Nephron progenitor cell (in vitro differentiated cells): Measurements from ENCODE around the gene SCAF1.

Experiments
- DNase-seq: peaks from one replicate; pipeline ENCODE4 v3.0.0; 2021
- H3K27ac Mint-ChIP-seq: 2 replicates; pipeline ENCODE4 v1.8.0; 2021; ENCODE audit warnings: mild to moderate bottlenecking, moderate library complexity, mixed read lengths
- H3K27me3 Mint-ChIP-seq: 2 replicates; pipeline ENCODE4 v1.8.0; 2021; ENCODE audit warnings: mild to moderate bottlenecking, low read depth, mixed read lengths; ENCODE audit not compliant: poor library complexity
- H3K36me3 Mint-ChIP-seq: 2 replicates; pipeline ENCODE4 v1.8.0; 2021; ENCODE audit warnings: low read depth, mixed read lengths
- H3K4me1 Mint-ChIP-seq: 2 replicates; pipeline ENCODE4 v1.8.0; 2021; ENCODE audit warnings: mixed read lengths
- H3K4me3 Mint-ChIP-seq: 2 replicates; pipeline ENCODE4 v1.8.0; 2021; ENCODE audit warnings: mild to moderate bottlenecking, moderate library complexity, mixed read lengths
- H3K9me3 Mint-ChIP-seq: 2 replicates; pipeline ENCODE4 v1.8.0; 2021; ENCODE audit warnings: mild to moderate bottlenecking, moderate library complexity, mixed read lengths
- CTCF ChIP-seq: fragments of 200-600 bp; sonication (generic); IDR thresholded peaks from 2 replicates; pipeline ENCODE4 v1.5.0; 2021; ENCODE audit warnings: antibody characterized with exemption

The SCAF1 gene

DNA sequence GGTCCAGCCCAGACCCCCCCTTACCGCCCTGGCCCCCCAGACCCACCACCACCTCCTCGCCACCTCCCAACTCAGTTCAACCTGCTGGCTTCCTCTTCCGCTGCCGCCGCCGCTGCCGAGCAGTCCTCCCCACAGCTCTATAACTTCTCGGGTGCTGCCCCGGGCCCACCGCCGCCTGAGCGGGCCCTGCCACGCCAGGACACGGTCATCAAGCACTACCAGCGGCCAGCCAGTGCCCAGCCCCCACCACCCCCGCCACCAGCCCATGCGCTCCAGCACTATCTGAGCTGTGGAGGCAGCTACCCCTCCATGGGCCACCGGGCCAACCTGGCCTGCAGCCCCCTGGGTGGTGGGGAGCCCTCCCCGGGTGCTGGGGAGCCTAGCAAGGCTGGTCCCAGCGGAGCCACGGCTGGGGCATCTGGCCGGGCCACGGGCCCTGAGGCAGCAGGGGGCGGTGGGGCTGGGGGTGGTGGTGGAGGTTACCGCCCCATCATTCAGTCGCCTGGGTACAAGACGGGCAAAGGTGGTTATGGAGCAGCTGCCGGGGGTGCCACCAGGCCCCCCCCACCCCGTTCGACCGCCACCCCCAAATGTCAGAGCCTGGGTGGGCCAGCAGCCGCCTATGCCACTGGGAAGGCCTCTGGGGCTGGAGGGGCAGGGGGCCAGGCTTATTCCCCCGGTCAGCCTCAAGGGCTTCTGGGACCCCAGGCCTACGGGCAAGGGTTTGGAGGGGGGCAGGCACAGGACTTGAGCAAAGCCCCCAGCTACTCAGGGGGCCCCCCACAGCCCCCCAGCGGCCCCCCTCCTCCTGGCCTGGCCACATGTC, 46.8 kb upstream of the SCAF1 start:
- no peak overlapping the region for H3K4me3 Mint-ChIP-seq
- H3K27me3 Mint-ChIP-seq, result peaks cover 3% of the 10 kb centered on the region
- peaks cover 19% of the 10 kb centered on the region for H3K36me3 Mint-ChIP-seq
- no peak overlapping the region for H3K27ac Mint-ChIP-seq
- no peak for DNase-seq
- H3K4me1 Mint-ChIP-seq, result peaks cover 22% of the 10 kb centered on the region
- TF ChIP-seq CTCF, result no peak
- no peaks in the 10 kb centered on the region for H3K9me3 Mint-ChIP-seq

DNA sequence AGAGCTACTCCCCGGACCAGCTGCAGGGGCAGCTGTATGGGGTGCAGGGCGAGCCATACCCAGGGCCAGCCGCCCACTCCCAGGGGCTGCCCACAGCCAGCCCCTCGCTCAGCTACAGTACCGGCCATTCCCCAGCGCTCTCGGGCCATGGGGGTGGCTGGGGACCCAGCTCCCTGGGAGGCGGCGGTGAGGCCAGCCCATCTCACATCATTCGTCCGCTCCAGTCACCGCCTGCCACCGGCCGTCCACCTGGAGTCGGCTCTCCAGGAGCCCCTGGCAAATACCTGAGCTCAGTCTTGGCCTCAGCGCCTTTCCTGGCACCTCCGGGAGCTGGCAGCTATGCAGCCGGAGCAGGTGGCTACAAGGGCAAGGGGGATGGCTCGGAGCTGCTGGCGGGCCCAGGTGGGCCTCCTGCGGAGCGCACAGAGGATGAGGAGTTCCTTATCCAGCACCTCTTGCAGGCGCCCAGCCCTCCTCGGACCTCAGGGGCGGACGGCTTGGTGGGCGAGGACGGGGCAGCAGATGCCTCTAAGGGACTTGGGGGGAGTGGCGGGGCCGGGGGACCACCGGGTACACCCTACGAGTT, 46.1 kb upstream of the SCAF1 start:
- Mint-ChIP-seq H3K27ac (no peak overlapping the region), H3K4me1 (peaks cover 22% of the 10 kb centered on the region), H3K9me3 (no peaks in the 10 kb centered on the region), H3K36me3 (peaks cover 24% of the 10 kb centered on the region), H3K4me3 (no peak overlapping the region), H3K27me3 (peaks cover 3% of the 10 kb centered on the region)
- DNase-seq, result no peak
- TF ChIP-seq CTCF, result no peak

GRCh38 chr19:49596407-49596806, 45.6 kb upstream of the SCAF1 start:
- no peak for DNase-seq
- no peak overlapping the region for H3K4me3 Mint-ChIP-seq
- H3K27me3 Mint-ChIP-seq, result peaks cover 3% of the 10 kb centered on the region
- no peak overlapping the region for H3K27ac Mint-ChIP-seq
- peaks cover 28% of the 10 kb centered on the region for H3K36me3 Mint-ChIP-seq
- H3K9me3 Mint-ChIP-seq, result no peaks in the 10 kb centered on the region
- no peak for TF ChIP-seq CTCF
- H3K4me1 Mint-ChIP-seq, result peaks cover 22% of the 10 kb centered on the region

- H3K4me1 Mint-ChIP-seq, result peaks cover 22% of the 10 kb centered on the region
- peaks cover 32% of the 10 kb centered on the region for H3K36me3 Mint-ChIP-seq
- peaks cover 3% of the 10 kb centered on the region for H3K27me3 Mint-ChIP-seq
- H3K4me3 Mint-ChIP-seq, result no peak overlapping the region
- H3K27ac Mint-ChIP-seq, result no peak overlapping the region
- TF ChIP-seq CTCF, result no peak
- DNase-seq, result no peak
- no peaks in the 10 kb centered on the region for H3K9me3 Mint-ChIP-seq
Observed at GRCh38 chr19:49596954-49597702, 44.9 kb upstream of the SCAF1 start.

DNA sequence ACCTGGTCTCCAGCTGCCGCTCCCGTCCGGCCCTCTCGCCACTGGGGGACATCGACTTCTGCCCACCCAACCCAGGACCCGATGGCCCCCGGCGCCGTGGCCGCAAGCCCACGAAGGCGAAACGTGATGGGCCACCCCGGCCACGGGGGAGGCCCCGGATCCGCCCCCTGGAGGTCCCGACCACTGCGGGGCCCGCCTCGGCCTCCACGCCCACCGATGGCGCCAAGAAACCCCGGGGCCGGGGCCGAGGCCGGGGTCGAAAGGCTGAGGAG, 44.4 kb upstream of the SCAF1 start:
- TF ChIP-seq CTCF, result no peak
- peaks cover 3% of the 10 kb centered on the region for H3K27me3 Mint-ChIP-seq
- H3K36me3 Mint-ChIP-seq, result peaks cover 37% of the 10 kb centered on the region
- peaks cover 17% of the 10 kb centered on the region for H3K4me1 Mint-ChIP-seq
- H3K27ac Mint-ChIP-seq, result no peak overlapping the region
- no peaks in the 10 kb centered on the region for H3K9me3 Mint-ChIP-seq
- DNase-seq, result no peak
- no peak overlapping the region for H3K4me3 Mint-ChIP-seq
